GM10266 (cell line): ENCODE measurements around the gene ZMYM1.
"Not testable (repeated sequence)": the region's sequence is repeated elsewhere in the genome, so short reads cannot be mapped to it uniquely, and the experiment has no call there.

Experiments used
- DNase-seq: peaks from one replicate; pipeline ENCODE4 v3.0.0; 2012; ENCODE audit errors: extremely low spot score
- TF ChIP-seq, protein P1 (sequence below): IDR thresholded peaks from 2 replicates; pipeline ENCODE4 v1.5.1; 2012; ENCODE audit warnings: mild to moderate bottlenecking, low read depth; ENCODE audit not compliant: control insufficient read depth, insufficient read depth; ENCODE audit errors: missing control alignments

ZMYM1 gene

GRCh38 chr1:35053433-35053832 is 25.8 kb upstream of the ZMYM1 start:
- no peak for DNase-seq
- TF ChIP-seq, protein P1, sequence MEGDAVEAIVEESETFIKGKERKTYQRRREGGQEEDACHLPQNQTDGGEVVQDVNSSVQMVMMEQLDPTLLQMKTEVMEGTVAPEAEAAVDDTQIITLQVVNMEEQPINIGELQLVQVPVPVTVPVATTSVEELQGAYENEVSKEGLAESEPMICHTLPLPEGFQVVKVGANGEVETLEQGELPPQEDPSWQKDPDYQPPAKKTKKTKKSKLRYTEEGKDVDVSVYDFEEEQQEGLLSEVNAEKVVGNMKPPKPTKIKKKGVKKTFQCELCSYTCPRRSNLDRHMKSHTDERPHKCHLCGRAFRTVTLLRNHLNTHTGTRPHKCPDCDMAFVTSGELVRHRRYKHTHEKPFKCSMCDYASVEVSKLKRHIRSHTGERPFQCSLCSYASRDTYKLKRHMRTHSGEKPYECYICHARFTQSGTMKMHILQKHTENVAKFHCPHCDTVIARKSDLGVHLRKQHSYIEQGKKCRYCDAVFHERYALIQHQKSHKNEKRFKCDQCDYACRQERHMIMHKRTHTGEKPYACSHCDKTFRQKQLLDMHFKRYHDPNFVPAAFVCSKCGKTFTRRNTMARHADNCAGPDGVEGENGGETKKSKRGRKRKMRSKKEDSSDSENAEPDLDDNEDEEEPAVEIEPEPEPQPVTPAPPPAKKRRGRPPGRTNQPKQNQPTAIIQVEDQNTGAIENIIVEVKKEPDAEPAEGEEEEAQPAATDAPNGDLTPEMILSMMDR, result no peak

GRCh38 chr1:35054282-35054681 is 24.9 kb upstream of the ZMYM1 start:
- not testable (repeated sequence) for DNase-seq

DNA sequence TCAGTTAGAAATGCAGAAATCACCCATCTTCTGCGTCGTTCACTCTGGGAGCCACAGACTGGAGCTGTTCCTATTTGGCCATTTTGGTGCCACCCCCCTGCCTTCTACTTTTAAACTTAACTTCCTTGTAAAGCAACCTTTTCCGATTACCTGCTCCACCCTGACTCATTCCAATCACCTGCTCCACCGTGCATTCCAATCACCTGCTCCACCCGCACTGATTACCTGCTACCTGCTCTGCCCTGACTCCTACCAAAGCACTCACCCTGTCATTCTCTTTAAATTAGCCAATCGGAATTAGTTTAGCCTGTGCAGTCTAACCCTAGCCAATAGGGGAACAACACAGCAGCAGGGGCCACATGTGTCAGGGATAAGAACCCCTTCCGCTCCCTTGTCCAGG is 20.9 kb upstream of the ZMYM1 start:
- DNase-seq, result not testable (repeated sequence)

DNA sequence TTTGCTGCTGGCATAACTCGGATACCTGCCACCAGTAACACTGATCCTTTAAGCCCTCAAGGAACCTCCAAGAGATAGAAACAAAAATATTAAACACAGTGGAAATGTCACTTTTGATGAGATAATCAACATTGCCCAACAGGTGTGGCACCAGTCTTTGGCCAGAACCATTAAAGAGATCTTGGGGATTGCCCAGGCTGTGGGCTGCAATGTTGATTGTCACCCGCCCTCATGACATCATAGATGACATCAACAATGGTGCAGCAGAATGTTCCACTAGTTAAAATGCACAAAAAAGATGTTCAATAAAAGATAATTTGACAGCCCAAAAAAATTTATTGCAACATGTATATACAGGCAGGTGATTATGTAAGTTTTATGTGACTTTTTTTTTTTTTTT is 20.2 kb upstream of the ZMYM1 start:
- TF ChIP-seq, protein P1, result no peak
- no peak for DNase-seq

DNA sequence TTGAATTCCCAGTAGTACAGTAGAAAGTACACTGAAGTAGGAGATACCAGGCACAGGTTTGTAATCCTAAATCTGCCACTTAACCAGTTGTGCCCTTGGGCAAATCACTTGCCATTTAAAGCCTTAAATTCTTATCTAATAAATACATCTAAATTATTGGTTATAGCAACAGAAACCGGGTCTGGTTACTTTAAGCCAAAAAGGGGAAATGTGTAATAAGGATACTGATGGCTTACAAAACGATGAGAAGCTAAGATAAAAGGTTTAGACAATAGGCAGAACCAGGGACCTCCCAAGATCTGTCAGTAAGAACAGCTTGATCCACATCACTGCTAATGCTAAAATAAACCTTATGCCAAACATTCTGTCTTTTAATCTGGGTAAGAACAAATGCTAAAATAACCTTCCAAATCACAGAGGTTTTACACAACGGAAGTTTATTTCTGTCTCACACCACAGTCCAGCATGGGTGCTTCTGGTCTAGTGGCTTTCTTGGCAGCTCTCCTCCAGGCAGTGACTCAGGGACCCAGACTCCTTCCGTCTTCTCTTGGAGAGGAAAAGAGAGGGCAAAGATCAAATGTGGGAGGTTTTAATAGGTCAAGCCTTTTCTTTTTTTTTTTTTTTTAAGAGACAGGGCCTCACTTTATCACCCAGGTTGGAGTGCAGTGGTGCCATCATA is 16.5 kb upstream of the ZMYM1 start:
- TF ChIP-seq, protein P1, result no peak
- DNase-seq, result no peak

DNA sequence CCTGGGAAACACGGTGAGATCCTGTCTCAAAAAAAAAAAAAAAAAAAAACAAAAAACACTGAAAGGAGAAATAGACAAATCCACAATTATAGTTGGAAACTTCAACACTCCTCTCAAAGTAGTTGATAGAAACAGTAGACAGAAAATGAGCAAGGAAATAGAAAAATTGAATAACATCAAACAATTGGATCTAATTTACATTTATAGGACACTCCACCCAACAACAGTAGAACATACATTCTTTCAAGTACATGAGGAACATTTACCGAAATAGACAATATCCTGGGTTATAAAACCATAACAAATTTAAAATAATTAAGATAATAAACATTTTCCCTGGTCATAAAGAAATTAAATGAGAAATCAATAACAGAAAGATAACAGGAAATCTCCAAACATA is 14.9 kb upstream of the ZMYM1 start:
- no peak for DNase-seq
- TF ChIP-seq, protein P1, result no peak

- DNase-seq, result no peak
- TF ChIP-seq, protein P1, result no peak
These were observed 9.4 kb upstream of the ZMYM1 start for GRCh38 chr1:35069746-35070145.

DNA sequence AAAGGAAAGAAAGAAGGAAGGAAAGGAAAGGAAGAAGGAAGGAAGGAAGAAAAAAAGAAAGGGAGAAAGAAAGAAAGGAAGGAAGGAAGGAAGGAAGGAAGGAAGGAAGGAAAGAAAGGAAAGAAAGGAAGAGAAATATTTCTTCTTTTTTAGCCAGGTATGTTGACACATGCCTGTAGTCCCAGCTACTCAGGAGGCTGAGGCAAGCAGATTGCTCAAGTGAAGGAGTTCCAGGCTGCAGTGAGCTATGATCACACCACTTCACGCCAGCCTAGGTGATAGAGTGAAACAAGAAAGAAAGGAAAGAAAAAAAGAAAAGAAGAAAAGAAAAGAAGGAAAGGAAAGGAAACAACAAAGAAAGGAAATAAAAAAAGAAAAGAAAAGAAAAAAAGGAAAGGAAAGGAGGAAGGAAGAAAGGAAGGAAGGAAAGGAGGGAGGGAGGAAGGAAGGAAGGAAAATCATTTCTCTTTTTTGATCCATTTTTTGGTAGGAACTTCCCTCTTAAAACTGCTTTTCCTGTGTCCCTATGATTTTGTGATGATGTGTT is 5.8 kb upstream of the ZMYM1 start:
- no peak for DNase-seq
- TF ChIP-seq, protein P1, result no peak

- not testable (repeated sequence) for DNase-seq
These were observed 2.8 kb upstream of the ZMYM1 start for GRCh38 chr1:35076426-35076825.
